HG02970 (cell line): ENCODE measurements around the gene OTUB2.

ENCODE experiments used
- ATAC-seq: cut with Tn5 transposase; IDR thresholded peaks from one replicate; pipeline ENCODE4 v1.9.1; 2021; ENCODE audit warnings: mild to moderate bottlenecking, moderate library complexity, moderate number of reproducible peaks; ENCODE audit not compliant: unreplicated experiment, low FRiP score

Gene OTUB2

GRCh38 chr14:93996130-93996695, 29.9 kb upstream of the OTUB2 start:
- no peak for ATAC-seq

- ATAC-seq, result no peak
Observed at GRCh38 chr14:93997082-93997481, 29.1 kb upstream of the OTUB2 start, which contains the start of gene CCDC197. TSS of gene CCDC197 (plus strand) at chr14:93997301. CDS start at chr14:93998132, 831 bp downstream.

- ATAC-seq, result no peak
Observed at GRCh38 chr14:93997916-93998870, 27.9 kb upstream of the OTUB2 start.

GRCh38 chr14:93998871-93999403, 27.2 kb upstream of the OTUB2 start:
- no peak for ATAC-seq

GRCh38 chr14:93999573-93999972, 26.6 kb upstream of the OTUB2 start:
- ATAC-seq, result no peak

GRCh38 chr14:94000267-94000666, 25.9 kb upstream of the OTUB2 start:
- ATAC-seq, result no peak

- no peak for ATAC-seq
Observed at GRCh38 chr14:94001016-94001415, 25.1 kb upstream of the OTUB2 start.

- ATAC-seq, result no peak
Observed at GRCh38 chr14:94001501-94002396, 24.4 kb upstream of the OTUB2 start.

- ATAC-seq, result no peak
Observed at GRCh38 chr14:94003397-94003796, 22.7 kb upstream of the OTUB2 start.

GRCh38 chr14:94004015-94004414, 22.1 kb upstream of the OTUB2 start:
- ATAC-seq, result no peak

GRCh38 chr14:94005324-94006073, 20.6 kb upstream of the OTUB2 start:
- no peak for ATAC-seq

GRCh38 chr14:94008234-94008633, 17.9 kb upstream of the OTUB2 start:
- no peak for ATAC-seq

GRCh38 chr14:94009767-94010166, 16.4 kb upstream of the OTUB2 start:
- no peak for ATAC-seq

- ATAC-seq, result no peak
Observed at GRCh38 chr14:94010625-94011024, 15.5 kb upstream of the OTUB2 start.

- no peak for ATAC-seq
Observed at GRCh38 chr14:94011795-94012194, 14.3 kb upstream of the OTUB2 start.

GRCh38 chr14:94014382-94014781, 11.8 kb upstream of the OTUB2 start:
- ATAC-seq, result no peak

- no peak for ATAC-seq
Observed at GRCh38 chr14:94015223-94015622, 10.9 kb upstream of the OTUB2 start.

- ATAC-seq, result no peak
Observed at GRCh38 chr14:94016446-94016976, 9.6 kb upstream of the OTUB2 start.

- no peak for ATAC-seq
Observed at GRCh38 chr14:94018308-94018707, 7.8 kb upstream of the OTUB2 start.

- ATAC-seq, result no peak
Observed at GRCh38 chr14:94019329-94019728, 6.8 kb upstream of the OTUB2 start.
